Myocyte (in vitro differentiated cells): ENCODE data around the gene BTBD9. TPM values are rescaled to one million over a fixed set of nuclear protein-coding genes. Genes with fewer than 3 reads are reported as not detected.
"Not testable (repeated sequence)": the region's sequence is repeated elsewhere in the genome, so short reads cannot be mapped to it uniquely, and the experiment has no call there.

Experiments
- DNase-seq: peaks from one replicate; pipeline ENCODE4 v3.0.0-alpha.2; 2012; ENCODE audit warnings: low read depth
- total RNA-seq: library from RNA; depleted of rRNA; stranded (reverse); fragments of >200 nt; gene quantifications from 2 replicates; pipeline ENCODE4 v1.2.3, GENCODE V29; 2014

Gene BTBD9
- total RNA-seq, 1 donor from 2014 or later, result 9.9 TPM

GRCh38 chr6:38650207-38650752 lies 10.6 kb upstream of the BTBD9 start:
- no peak for DNase-seq

- no peak for DNase-seq
These were observed 10.0 kb upstream of the BTBD9 start for GRCh38 chr6:38649744-38650143.

GRCh38 chr6:38648629-38649028 lies 8.9 kb upstream of the BTBD9 start:
- no peak for DNase-seq

GRCh38 chr6:38646166-38646878 lies 6.6 kb upstream of the BTBD9 start:
- no peak for DNase-seq

- DNase-seq, result no peak
These were observed 5.2 kb upstream of the BTBD9 start for GRCh38 chr6:38644951-38645350.

GRCh38 chr6:38640216-38640909 lies 634 bp upstream of the BTBD9 start:
- peak; percentile 3 for DNase-seq

GRCh38 chr6:38638941-38639497 lies 710 bp downstream of the BTBD9 start:
- DNase-seq, result no peak

- no peak for DNase-seq
These were observed 2.0 kb downstream of the BTBD9 start for GRCh38 chr6:38637756-38638155.

GRCh38 chr6:38636027-38636426 lies 3.7 kb downstream of the BTBD9 start:
- no peak for DNase-seq

- peak; percentile 15 for DNase-seq
These were observed 5.2 kb downstream of the BTBD9 start for GRCh38 chr6:38634518-38634917.

GRCh38 chr6:38632490-38632889 lies 7.2 kb downstream of the BTBD9 start:
- DNase-seq, result peak; percentile 14

- DNase-seq, result no peak
These were observed 8.4 kb downstream of the BTBD9 start for GRCh38 chr6:38631186-38631783.

- DNase-seq, result no peak
These were observed 14.5 kb downstream of the BTBD9 start for GRCh38 chr6:38625217-38625616.

GRCh38 chr6:38619342-38619741 lies 20.4 kb downstream of the BTBD9 start:
- DNase-seq, result not testable (repeated sequence)

GRCh38 chr6:38618301-38618700 lies 21.4 kb downstream of the BTBD9 start:
- not testable (repeated sequence) for DNase-seq

- peak; percentile 45 for DNase-seq
These were observed 21.9 kb downstream of the BTBD9 start for GRCh38 chr6:38617856-38618255.

- DNase-seq, result peak; percentile 32
These were observed 27.4 kb downstream of the BTBD9 start for GRCh38 chr6:38612143-38612965.

GRCh38 chr6:38610050-38610625 lies 29.6 kb downstream of the BTBD9 start:
- DNase-seq, result no peak

GRCh38 chr6:38604700-38605099 lies 35.0 kb downstream of the BTBD9 start:
- no peak for DNase-seq

GRCh38 chr6:38603966-38604365 lies 35.8 kb downstream of the BTBD9 start:
- DNase-seq, result peak; percentile 14

GRCh38 chr6:38603496-38603895 lies 36.2 kb downstream of the BTBD9 start:
- no peak for DNase-seq
